ENCODE measurements around the gene LHFPL2. TPM values are rescaled to one million over a fixed set of nuclear protein-coding genes. Genes with fewer than 3 reads are reported as not detected.

Gene LHFPL2
- total RNA-seq, 1 experiment from 2014 or later = 4.8 TPM

DNA sequence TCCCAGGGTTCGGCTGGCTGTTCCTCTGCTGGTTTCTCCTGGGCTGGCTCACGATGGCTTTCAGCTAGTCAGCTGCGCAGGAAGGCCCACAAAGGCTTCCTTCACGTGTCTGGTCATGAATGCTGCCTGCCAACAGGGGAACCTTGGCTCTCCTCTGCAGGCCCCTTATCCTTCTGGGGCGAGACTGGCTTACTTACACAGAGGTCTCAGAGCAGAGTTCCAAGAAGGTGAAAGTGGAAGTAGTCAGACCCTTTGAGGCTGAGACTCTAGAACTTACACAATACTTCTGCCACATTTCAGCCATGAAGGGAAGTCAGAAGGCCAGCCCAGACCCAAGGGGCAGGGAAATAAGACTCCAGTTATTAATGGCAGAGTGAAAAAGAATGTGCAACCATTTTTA lies 99.5 kb downstream of the LHFPL2 start:
- Histone ChIP-seq H2AFZ (ENCODE audit: low read length) (no peak overlapping the region), H3K27ac (ENCODE audit: low read length) (no peak overlapping the region), H4K20me1 (ENCODE audit: insufficient read depth, low read depth, low read length) (no peaks in the 10 kb centered on the region), H3K27me3 (ENCODE audit: low read length) (no peaks in the 10 kb centered on the region), H3K4me3 (ENCODE audit: low read length) (no peak overlapping the region), H3K9ac (ENCODE audit: low read length) (no peak overlapping the region), H3K9me2 (replicated peaks; ENCODE audit: insufficient read depth, low read length) (no peaks in the 10 kb centered on the region), H3K9me3 (ENCODE audit: low read length) (no peaks in the 10 kb centered on the region), H3K79me2 (ENCODE audit: low read length) (no peaks in the 10 kb centered on the region), H3K36me3 (ENCODE audit: insufficient read depth, low read length) (no peaks in the 10 kb centered on the region), H3K4me1 (ENCODE audit: low read length) (no peaks in the 10 kb centered on the region), H3K4me2 (ENCODE audit: low read depth, low read length, poor library complexity, severe bottlenecking) (no peak overlapping the region)
- DNase-seq = no peak

DNA sequence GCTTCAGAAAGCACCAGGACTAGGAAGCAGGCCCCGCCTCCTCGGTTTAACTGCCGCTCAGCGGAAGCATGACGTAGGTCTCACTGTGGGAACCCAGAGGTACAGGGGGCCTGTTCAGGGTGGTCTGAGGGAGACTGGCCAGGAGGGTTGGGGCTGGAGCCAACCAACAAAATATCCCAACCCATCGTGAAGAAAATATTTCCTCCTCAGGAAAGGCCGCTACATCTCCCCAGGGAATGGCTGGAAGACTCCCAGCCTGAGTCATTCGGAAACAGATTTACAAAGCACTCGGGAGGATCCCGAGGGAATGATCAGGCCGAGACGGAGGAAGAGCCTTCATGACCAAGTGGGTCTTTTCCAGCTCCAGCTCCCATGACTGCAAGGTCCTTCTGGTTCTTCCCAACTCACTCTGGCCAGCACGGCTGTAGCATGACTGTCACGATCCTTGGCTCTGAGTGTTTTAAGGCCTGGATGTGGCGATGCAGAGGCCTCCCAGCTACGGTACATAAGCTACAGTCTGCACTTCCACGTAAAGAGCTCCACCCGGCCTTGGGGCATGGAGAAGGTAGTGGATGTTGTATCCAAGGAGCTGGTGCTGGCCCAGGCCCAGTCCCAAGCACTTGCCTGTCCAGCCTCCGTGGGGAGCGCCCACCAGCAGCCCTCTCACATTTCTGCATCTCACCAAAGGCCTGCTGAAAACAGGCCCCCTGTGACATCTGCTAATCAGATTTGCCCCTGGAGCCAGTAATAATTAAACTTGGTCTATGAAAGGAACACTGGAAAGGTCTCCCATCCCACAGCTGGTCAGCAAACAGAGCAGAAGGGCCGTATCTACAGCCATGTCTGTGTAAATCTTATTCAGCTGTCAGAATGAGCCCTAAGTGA lies 100.6 kb downstream of the LHFPL2 start:
- H3K27ac ChIP-seq (ENCODE audit: low read length) = no peak overlapping the region
- H3K4me2 ChIP-seq (ENCODE audit: low read depth, low read length, poor library complexity, severe bottlenecking) = no peak overlapping the region
- no peaks in the 10 kb centered on the region for H3K36me3 ChIP-seq (ENCODE audit: insufficient read depth, low read length)
- no peaks in the 10 kb centered on the region for H3K9me2 ChIP-seq (replicated peaks; ENCODE audit: insufficient read depth, low read length)
- no peak for DNase-seq
- no peaks in the 10 kb centered on the region for H3K27me3 ChIP-seq (ENCODE audit: low read length)
- no peaks in the 10 kb centered on the region for H3K4me1 ChIP-seq (ENCODE audit: low read length)
- H4K20me1 ChIP-seq (ENCODE audit: insufficient read depth, low read depth, low read length) = no peaks in the 10 kb centered on the region
- no peak overlapping the region for H2AFZ ChIP-seq (ENCODE audit: low read length)
- H3K9ac ChIP-seq (ENCODE audit: low read length) = no peak overlapping the region
- no peaks in the 10 kb centered on the region for H3K9me3 ChIP-seq (ENCODE audit: low read length)
- H3K4me3 ChIP-seq (ENCODE audit: low read length) = no peak overlapping the region
- H3K79me2 ChIP-seq (ENCODE audit: low read length) = no peaks in the 10 kb centered on the region

- Histone ChIP-seq H3K4me1 (ENCODE audit: low read length) (no peaks in the 10 kb centered on the region), H3K79me2 (ENCODE audit: low read length) (no peaks in the 10 kb centered on the region), H3K4me3 (ENCODE audit: low read length) (no peak overlapping the region), H3K27me3 (ENCODE audit: low read length) (no peaks in the 10 kb centered on the region), H3K36me3 (ENCODE audit: insufficient read depth, low read length) (no peaks in the 10 kb centered on the region), H3K27ac (ENCODE audit: low read length) (no peak overlapping the region), H3K4me2 (ENCODE audit: low read depth, low read length, poor library complexity, severe bottlenecking) (no peak overlapping the region), H3K9ac (ENCODE audit: low read length) (no peak overlapping the region), H4K20me1 (ENCODE audit: insufficient read depth, low read depth, low read length) (no peaks in the 10 kb centered on the region), H3K9me3 (ENCODE audit: low read length) (no peaks in the 10 kb centered on the region), H2AFZ (ENCODE audit: low read length) (no peak overlapping the region), H3K9me2 (replicated peaks; ENCODE audit: insufficient read depth, low read length) (no peaks in the 10 kb centered on the region)
- DNase-seq = no peak
Observed at GRCh38 chr5:78547183-78547582, 101.4 kb downstream of the LHFPL2 start.

GRCh38 chr5:78546276-78546996 lies 102.1 kb downstream of the LHFPL2 start:
- DNase-seq = no peak
- Histone ChIP-seq H3K36me3 (ENCODE audit: insufficient read depth, low read length) (no peaks in the 10 kb centered on the region), H3K4me2 (ENCODE audit: low read depth, low read length, poor library complexity, severe bottlenecking) (no peak overlapping the region), H3K9me3 (ENCODE audit: low read length) (no peaks in the 10 kb centered on the region), H3K9me2 (replicated peaks; ENCODE audit: insufficient read depth, low read length) (no peaks in the 10 kb centered on the region), H3K79me2 (ENCODE audit: low read length) (no peaks in the 10 kb centered on the region), H3K27me3 (ENCODE audit: low read length) (no peaks in the 10 kb centered on the region), H3K4me3 (ENCODE audit: low read length) (no peak overlapping the region), H3K9ac (ENCODE audit: low read length) (no peak overlapping the region), H3K4me1 (ENCODE audit: low read length) (no peaks in the 10 kb centered on the region), H3K27ac (ENCODE audit: low read length) (no peak overlapping the region), H4K20me1 (ENCODE audit: insufficient read depth, low read depth, low read length) (no peaks in the 10 kb centered on the region), H2AFZ (ENCODE audit: low read length) (no peak overlapping the region)

DNA sequence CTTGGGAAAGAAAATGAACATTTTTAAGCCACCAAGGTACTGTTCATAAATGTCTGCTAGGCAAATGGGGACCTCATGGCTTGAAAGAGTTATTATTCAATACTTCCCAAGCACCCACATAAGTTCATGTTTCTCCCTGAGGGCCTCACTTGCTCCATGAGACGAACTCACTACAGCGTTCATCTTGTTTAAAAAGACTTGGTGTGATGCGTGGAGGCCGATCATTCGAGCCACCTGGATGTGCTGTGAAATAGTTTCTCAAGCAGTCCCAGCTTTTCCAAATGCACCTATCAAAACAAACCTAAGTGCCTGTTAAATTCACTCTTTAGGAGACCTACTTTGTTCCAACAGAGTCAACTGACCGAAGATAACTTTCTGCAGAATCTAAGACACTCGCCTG lies 103.2 kb downstream of the LHFPL2 start:
- Histone ChIP-seq H3K27me3 (ENCODE audit: low read length) (no peaks in the 10 kb centered on the region), H2AFZ (ENCODE audit: low read length) (no peak overlapping the region), H3K36me3 (ENCODE audit: insufficient read depth, low read length) (no peaks in the 10 kb centered on the region), H3K4me2 (ENCODE audit: low read depth, low read length, poor library complexity, severe bottlenecking) (no peak overlapping the region), H4K20me1 (ENCODE audit: insufficient read depth, low read depth, low read length) (no peaks in the 10 kb centered on the region), H3K9me3 (ENCODE audit: low read length) (no peaks in the 10 kb centered on the region), H3K4me3 (ENCODE audit: low read length) (no peak overlapping the region), H3K9ac (ENCODE audit: low read length) (no peak overlapping the region), H3K79me2 (ENCODE audit: low read length) (no peaks in the 10 kb centered on the region), H3K4me1 (ENCODE audit: low read length) (no peaks in the 10 kb centered on the region), H3K9me2 (replicated peaks; ENCODE audit: insufficient read depth, low read length) (no peaks in the 10 kb centered on the region), H3K27ac (ENCODE audit: low read length) (no peak overlapping the region)
- DNase-seq = no peak

DNA sequence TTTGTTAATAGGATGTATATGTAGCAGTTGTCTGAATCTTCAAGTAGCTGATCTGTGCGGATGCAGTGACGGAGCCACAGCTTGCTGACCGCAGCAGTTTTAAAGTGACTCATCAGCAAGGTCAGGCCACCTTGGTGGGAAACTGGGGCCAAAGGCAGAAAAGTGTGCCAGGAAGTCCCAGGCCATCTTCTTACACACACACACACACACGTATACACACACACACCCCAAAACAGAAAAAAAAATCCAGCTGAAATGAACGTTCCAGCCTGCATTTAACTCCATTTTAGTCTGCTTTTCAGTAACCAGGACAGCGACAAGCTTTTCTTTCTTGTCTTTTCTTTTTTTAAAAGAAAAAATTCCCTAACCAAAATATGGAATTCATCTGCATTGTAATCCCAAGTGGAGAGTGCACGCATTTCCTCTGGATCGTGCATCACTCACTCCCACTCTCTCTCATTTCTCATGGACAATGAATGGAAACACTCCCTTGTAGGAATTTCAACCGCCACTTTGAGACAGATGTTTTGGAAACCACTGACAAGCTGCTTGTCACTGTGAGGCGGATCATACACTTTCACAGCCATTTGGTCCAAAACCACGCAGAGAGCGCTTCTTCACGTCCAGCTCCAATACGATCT lies 103.9 kb downstream of the LHFPL2 start:
- Histone ChIP-seq H3K4me1 (ENCODE audit: low read length) (no peaks in the 10 kb centered on the region), H3K4me3 (ENCODE audit: low read length) (no peak overlapping the region), H3K27me3 (ENCODE audit: low read length) (no peaks in the 10 kb centered on the region), H2AFZ (ENCODE audit: low read length) (no peak overlapping the region), H3K9ac (ENCODE audit: low read length) (no peak overlapping the region), H3K27ac (ENCODE audit: low read length) (no peak overlapping the region), H3K9me3 (ENCODE audit: low read length) (no peaks in the 10 kb centered on the region), H3K79me2 (ENCODE audit: low read length) (no peaks in the 10 kb centered on the region), H3K4me2 (ENCODE audit: low read depth, low read length, poor library complexity, severe bottlenecking) (no peak overlapping the region), H3K36me3 (ENCODE audit: insufficient read depth, low read length) (no peaks in the 10 kb centered on the region), H3K9me2 (replicated peaks; ENCODE audit: insufficient read depth, low read length) (no peaks in the 10 kb centered on the region), H4K20me1 (ENCODE audit: insufficient read depth, low read depth, low read length) (no peaks in the 10 kb centered on the region)
- DNase-seq = no peak

DNA sequence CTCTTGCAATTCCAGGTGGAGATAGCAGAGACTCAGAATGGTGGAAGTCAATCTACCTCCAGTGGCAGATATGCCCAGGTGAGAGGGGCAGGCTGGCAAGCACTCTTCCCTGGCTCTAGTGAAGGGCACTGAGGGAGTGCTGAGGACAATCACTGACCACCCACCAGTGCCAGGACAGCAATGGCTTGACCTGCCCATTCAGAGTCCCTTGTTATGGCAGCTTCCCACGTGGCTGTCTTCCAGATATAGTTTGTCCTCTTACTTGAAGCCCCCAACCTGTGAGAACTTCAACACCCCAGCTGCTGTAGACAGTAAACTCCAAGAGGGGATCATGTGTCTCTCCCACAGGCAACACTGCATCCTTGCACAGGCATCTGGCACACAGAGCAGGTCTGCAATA lies 104.7 kb downstream of the LHFPL2 start:
- no peaks in the 10 kb centered on the region for H3K9me3 ChIP-seq (ENCODE audit: low read length)
- no peaks in the 10 kb centered on the region for H3K4me1 ChIP-seq (ENCODE audit: low read length)
- no peak overlapping the region for H3K27ac ChIP-seq (ENCODE audit: low read length)
- no peak overlapping the region for H3K9ac ChIP-seq (ENCODE audit: low read length)
- no peaks in the 10 kb centered on the region for H3K9me2 ChIP-seq (replicated peaks; ENCODE audit: insufficient read depth, low read length)
- H3K36me3 ChIP-seq (ENCODE audit: insufficient read depth, low read length) = no peaks in the 10 kb centered on the region
- H3K79me2 ChIP-seq (ENCODE audit: low read length) = no peaks in the 10 kb centered on the region
- no peak overlapping the region for H2AFZ ChIP-seq (ENCODE audit: low read length)
- DNase-seq = no peak
- H3K4me2 ChIP-seq (ENCODE audit: low read depth, low read length, poor library complexity, severe bottlenecking) = no peak overlapping the region
- no peak overlapping the region for H3K4me3 ChIP-seq (ENCODE audit: low read length)
- H3K27me3 ChIP-seq (ENCODE audit: low read length) = no peaks in the 10 kb centered on the region
- H4K20me1 ChIP-seq (ENCODE audit: insufficient read depth, low read depth, low read length) = no peaks in the 10 kb centered on the region

GRCh38 chr5:78543292-78543691 lies 105.3 kb downstream of the LHFPL2 start:
- Histone ChIP-seq H3K9me3 (ENCODE audit: low read length) (no peaks in the 10 kb centered on the region), H3K27me3 (ENCODE audit: low read length) (no peaks in the 10 kb centered on the region), H3K9ac (ENCODE audit: low read length) (no peak overlapping the region), H3K9me2 (replicated peaks; ENCODE audit: insufficient read depth, low read length) (no peaks in the 10 kb centered on the region), H3K36me3 (ENCODE audit: insufficient read depth, low read length) (no peaks in the 10 kb centered on the region), H3K27ac (ENCODE audit: low read length) (no peak overlapping the region), H3K4me1 (ENCODE audit: low read length) (no peaks in the 10 kb centered on the region), H3K4me3 (ENCODE audit: low read length) (no peak overlapping the region), H3K79me2 (ENCODE audit: low read length) (no peaks in the 10 kb centered on the region), H4K20me1 (ENCODE audit: insufficient read depth, low read depth, low read length) (no peaks in the 10 kb centered on the region), H2AFZ (ENCODE audit: low read length) (no peak overlapping the region), H3K4me2 (ENCODE audit: low read depth, low read length, poor library complexity, severe bottlenecking) (no peak overlapping the region)
- DNase-seq = no peak
